Liver (tissue), 9 donors: ENCODE data around the gene FALEC. TPM values are rescaled to one million over a fixed set of nuclear protein-coding genes. Genes with fewer than 3 reads are reported as not detected.
A peak's percentile ranks its signal among the peaks of the same experiment; 100 is the strongest.

Experiments used
- DNase-seq: peaks from one replicate; pipeline ENCODE4 v3.0.0-alpha.2; 2017; ENCODE audit warnings: low spot score
- H3K27ac ChIP-seq, 2 donors: one replicate each; pipeline ENCODE4 v1.7.0; 2013; ENCODE audit warnings: inconsistent platforms in 2 of 2, low read length in 2 of 2, control low read depth in 1 of 2, low read depth in 1 of 2, mild to moderate bottlenecking in 1 of 2
- H3K27me3 ChIP-seq, 4 donors: one replicate each; pipeline versions ENCODE4 v1.6.1 to v1.7.0; 2013; ENCODE audit warnings: low read length in 3 of 4, inconsistent platforms in 1 of 4, mild to moderate bottlenecking in 1 of 4, moderate library complexity in 1 of 4; ENCODE audit not compliant: control insufficient read depth in 4 of 4, insufficient read depth in 4 of 4
- H3K36me3 ChIP-seq, 4 donors: one replicate each; pipeline versions ENCODE4 v1.6.1 to v1.7.0; 2013; ENCODE audit warnings: low read length in 3 of 4, mild to moderate bottlenecking in 3 of 4, low read depth in 1 of 4, moderate library complexity in 1 of 4; ENCODE audit not compliant: control insufficient read depth in 4 of 4, insufficient read depth in 3 of 4
- H3K4me1 ChIP-seq, 4 donors: one replicate each; pipeline versions ENCODE4 v1.6.1 to v1.7.0; 2013; ENCODE audit warnings: low read length in 3 of 4, mild to moderate bottlenecking in 3 of 4, moderate library complexity in 1 of 4; ENCODE audit not compliant: control insufficient read depth in 4 of 4, insufficient read depth in 4 of 4
- H3K4me3 ChIP-seq, 3 donors: one replicate each; pipeline versions ENCODE4 v1.6.1 to v1.7.0; 2013; ENCODE audit warnings: low read length in 3 of 3, control low read depth in 1 of 3, low read depth in 1 of 3, mild to moderate bottlenecking in 1 of 3
- H3K9ac ChIP-seq, 2 donors: one replicate each; pipeline ENCODE4 v1.7.0; 2013; ENCODE audit warnings: low read length in 2 of 2, mild to moderate bottlenecking in 2 of 2, moderate library complexity in 2 of 2, control low read depth in 1 of 2, low read depth in 1 of 2
- H3K9me3 ChIP-seq, 4 donors: one replicate each; pipeline versions ENCODE4 v1.6.1 to v1.7.0; 2013; ENCODE audit warnings: low read length in 3 of 4; ENCODE audit not compliant: control insufficient read depth in 4 of 4
- EGR1 ChIP-seq, 2 donors: IDR thresholded peaks; 2 replicates each; pipeline ENCODE4 v1.6.1; 2016 to 2018; ENCODE audit warnings: antibody characterized with exemption in 2 of 2, low read depth in 2 of 2
- FOXA1 ChIP-seq: IDR thresholded peaks from 2 replicates; pipeline ENCODE4 v1.6.1; 2016; ENCODE audit warnings: antibody characterized with exemption
- FOXA2 ChIP-seq: IDR thresholded peaks from 2 replicates; pipeline ENCODE4 v1.6.1; 2016; ENCODE audit warnings: antibody characterized with exemption
- GABPA ChIP-seq, 2 donors: IDR thresholded peaks in 1 of 2; conservative IDR thresholded peaks in 1 of 2; 2 replicates each; pipeline ENCODE4 v1.6.1; 2016; ENCODE audit warnings: antibody characterized with exemption in 2 of 2, mild to moderate bottlenecking in 1 of 2, moderate library complexity in 1 of 2
- HNF4A ChIP-seq, 2 donors: conservative IDR thresholded peaks; 2 replicates each; pipeline ENCODE4 v1.6.1; 2016; ENCODE audit warnings: antibody characterized with exemption in 2 of 2, mild to moderate bottlenecking in 2 of 2
- HNF4G ChIP-seq: IDR thresholded peaks from 2 replicates; pipeline ENCODE4 v1.6.1; 2016; ENCODE audit warnings: antibody characterized with exemption
- JUND ChIP-seq, 2 donors: IDR thresholded peaks; 2 replicates each; pipeline ENCODE4 v1.6.1; 2016; ENCODE audit warnings: antibody characterized with exemption in 2 of 2
- NR2F2 ChIP-seq: IDR thresholded peaks from 2 replicates; pipeline ENCODE4 v1.6.1; 2016; ENCODE audit warnings: antibody characterized with exemption
- RAD21 ChIP-seq, 2 donors: IDR thresholded peaks; 2 replicates each; pipeline ENCODE4 v1.6.1; 2016; ENCODE audit warnings: antibody characterized with exemption in 2 of 2, mild to moderate bottlenecking in 2 of 2
- RXRA ChIP-seq, 2 donors: IDR thresholded peaks; 2 replicates each; pipeline ENCODE4 v1.6.1; 2017 to 2018; ENCODE audit warnings: antibody characterized with exemption in 2 of 2, mild to moderate bottlenecking in 1 of 2
- SP1 ChIP-seq: IDR thresholded peaks from 2 replicates; pipeline ENCODE4 v1.6.1; 2018; ENCODE audit warnings: antibody characterized with exemption, mild to moderate bottlenecking
- TAF1 ChIP-seq: conservative IDR thresholded peaks from 2 replicates; pipeline ENCODE4 v1.6.1; 2016; ENCODE audit warnings: antibody characterized with exemption, mild to moderate bottlenecking
- WGBS: extraction: QIAGEN DNeasy Blood & Tissue Kit; methylation state at CpG from one replicate; pipeline ENCODE4 v1.1.7; 2013; 5-methylcytosine and 5-hydroxymethylcytosine counted together
- polyA plus RNA-seq, 2 donors: library from polyadenylated mRNA; stranded (reverse) in 1 of 2; unstranded in 1 of 2; fragments of 200-250 nt in 1 of 2; fragments of >200 nt in 1 of 2; fragmentation: Nextera tagmentation in 1 of 2; extraction: Ambion mirVana in 1 of 2; gene quantifications; one replicate each; pipeline versions ENCODE4 v1.2.1 to v1.2.3, GENCODE V29; 2013 to 2015
- total RNA-seq, 2 donors: library from RNA; depleted of rRNA; stranded (reverse); fragments of >200 nt; gene quantifications; one replicate each; pipeline ENCODE4 v1.2.3, GENCODE V29; 2014
- TF ChIP-seq, protein P1 (sequence below): IDR thresholded peaks from 2 replicates; pipeline ENCODE4 v1.6.1; 2016; ENCODE audit warnings: antibody characterized with exemption
- TF ChIP-seq, protein P2 (sequence below): fragments of 150-350 bp; IDR thresholded peaks from 2 replicates; pipeline ENCODE4 v1.5.1; 2017; ENCODE audit warnings: improper control_type of control experiment, low read depth, low read length; ENCODE audit not compliant: missing input control
- TF ChIP-seq, protein P3 (sequence below): IDR thresholded peaks from 2 replicates; pipeline ENCODE4 v1.6.1; 2016; ENCODE audit warnings: antibody characterized with exemption, mild to moderate bottlenecking
- TF ChIP-seq, protein P4 (sequence below): IDR thresholded peaks from 2 replicates; pipeline ENCODE4 v1.6.1; 2016; ENCODE audit warnings: antibody characterized with exemption
- donor health status: healthy.
- donor health status: healthy.
- donor health status: healthy.
- donor health status: healthy.
- donor health status: healthy.

The FALEC gene
- total and polyA plus RNA-seq, 4 donors: not detected

DNA sequence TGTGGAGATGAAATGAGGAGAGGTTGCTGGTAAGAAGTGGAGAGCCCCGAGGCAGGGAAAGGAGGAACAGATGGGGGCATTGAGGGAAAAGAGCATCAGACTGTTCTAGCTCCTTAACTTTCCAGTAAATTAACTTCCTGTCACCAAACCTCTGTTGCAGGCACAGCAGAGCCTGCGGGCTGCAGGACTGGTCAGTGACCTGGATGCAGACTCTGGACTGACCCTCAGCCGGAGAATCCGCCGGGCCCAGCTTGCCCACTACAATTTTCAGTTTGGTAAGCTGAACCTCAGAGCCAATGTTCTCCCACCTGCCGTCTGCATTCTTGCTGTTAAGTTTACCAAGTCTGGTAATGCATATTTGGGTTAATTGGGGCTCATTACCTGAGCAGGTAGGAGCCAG is 10.1 kb upstream of the FALEC start (continued):
- TF ChIP-seq, protein P1, sequence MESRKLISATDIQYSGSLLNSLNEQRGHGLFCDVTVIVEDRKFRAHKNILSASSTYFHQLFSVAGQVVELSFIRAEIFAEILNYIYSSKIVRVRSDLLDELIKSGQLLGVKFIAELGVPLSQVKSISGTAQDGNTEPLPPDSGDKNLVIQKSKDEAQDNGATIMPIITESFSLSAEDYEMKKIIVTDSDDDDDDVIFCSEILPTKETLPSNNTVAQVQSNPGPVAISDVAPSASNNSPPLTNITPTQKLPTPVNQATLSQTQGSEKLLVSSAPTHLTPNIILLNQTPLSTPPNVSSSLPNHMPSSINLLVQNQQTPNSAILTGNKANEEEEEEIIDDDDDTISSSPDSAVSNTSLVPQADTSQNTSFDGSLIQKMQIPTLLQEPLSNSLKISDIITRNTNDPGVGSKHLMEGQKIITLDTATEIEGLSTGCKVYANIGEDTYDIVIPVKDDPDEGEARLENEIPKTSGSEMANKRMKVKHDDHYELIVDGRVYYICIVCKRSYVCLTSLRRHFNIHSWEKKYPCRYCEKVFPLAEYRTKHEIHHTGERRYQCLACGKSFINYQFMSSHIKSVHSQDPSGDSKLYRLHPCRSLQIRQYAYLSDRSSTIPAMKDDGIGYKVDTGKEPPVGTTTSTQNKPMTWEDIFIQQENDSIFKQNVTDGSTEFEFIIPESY: no peak
- TF ChIP-seq NR2F2 (no peak), HNF4G (no peak), SP1 (no peak)

DNA sequence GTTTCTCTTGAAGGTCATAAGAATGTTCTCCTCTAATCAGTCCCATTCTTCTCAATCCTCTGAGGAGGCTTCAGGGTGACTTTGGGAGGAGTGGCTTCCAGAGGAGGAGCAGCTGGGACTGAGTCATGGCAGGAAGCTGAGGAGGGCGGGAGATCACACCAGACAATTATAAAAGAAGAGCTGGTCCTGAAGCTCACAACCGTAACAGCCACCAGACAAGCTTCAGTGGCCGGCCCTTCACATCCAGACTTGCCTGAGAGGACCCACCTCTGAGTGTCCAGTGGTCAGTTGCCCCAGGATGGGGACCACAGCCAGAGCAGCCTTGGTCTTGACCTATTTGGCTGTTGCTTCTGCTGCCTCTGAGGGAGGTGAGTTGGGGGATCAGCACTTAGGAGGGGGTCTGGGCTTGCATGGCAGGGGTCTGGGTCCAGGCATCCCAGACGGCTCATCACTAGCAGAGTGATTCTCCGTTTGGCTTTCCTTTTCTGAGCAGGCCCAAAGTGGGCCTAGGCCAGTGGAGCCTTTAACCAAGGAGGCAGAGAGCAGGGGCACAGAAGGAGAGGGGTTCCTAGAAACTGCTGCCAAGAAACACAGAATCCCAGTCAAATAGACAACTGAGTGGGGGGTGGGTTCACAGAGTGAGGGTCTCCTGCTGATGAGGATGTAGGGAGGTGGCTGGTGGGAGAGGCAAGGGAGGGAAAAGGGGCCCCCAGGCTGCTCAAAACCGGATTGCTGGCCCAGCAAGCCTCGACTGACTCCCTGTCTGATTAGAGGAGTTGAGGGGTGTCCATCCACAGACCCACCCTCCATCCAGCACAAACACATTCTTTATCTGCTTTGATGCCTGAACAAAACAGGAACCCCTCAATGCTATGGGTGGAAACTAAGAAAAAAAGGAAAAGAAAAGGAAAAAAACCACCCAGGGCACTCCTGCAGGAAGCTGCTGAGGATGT is 7.4 kb upstream of the FALEC start, which contains the start of gene ECM1:
Gene ECM1 (plus strand): TSS at position 198 of the 953 bp plus-strand sequence. CDS start 101 bp downstream, at position 299.
- Histone ChIP-seq H3K9me3 (no peaks in the 10 kb centered on the region), H3K27me3 (no peaks in the 10 kb centered on the region), H3K4me3 (no peak within 1 kb of the TSS), H3K9ac (no peak within 1 kb of the TSS), H3K36me3 (peaks cover 3 to 33% (median 27%) of the 10 kb centered on the region in 4 donors), H3K4me1 (peaks cover 0 to 3% (median 0%) of the 10 kb centered on the region in 4 donors), H3K27ac (peak within 1 kb of the TSS; percentile 47 to 66)
- 75% methylated on average over 7 of the region's 7 CpGs for WGBS
- TF ChIP-seq FOXA1 (no peak), JUND (IDR thresholded peaks at IDR 0.05) (peak; percentile 55 to 57)
- DNase-seq: no peak

DNA sequence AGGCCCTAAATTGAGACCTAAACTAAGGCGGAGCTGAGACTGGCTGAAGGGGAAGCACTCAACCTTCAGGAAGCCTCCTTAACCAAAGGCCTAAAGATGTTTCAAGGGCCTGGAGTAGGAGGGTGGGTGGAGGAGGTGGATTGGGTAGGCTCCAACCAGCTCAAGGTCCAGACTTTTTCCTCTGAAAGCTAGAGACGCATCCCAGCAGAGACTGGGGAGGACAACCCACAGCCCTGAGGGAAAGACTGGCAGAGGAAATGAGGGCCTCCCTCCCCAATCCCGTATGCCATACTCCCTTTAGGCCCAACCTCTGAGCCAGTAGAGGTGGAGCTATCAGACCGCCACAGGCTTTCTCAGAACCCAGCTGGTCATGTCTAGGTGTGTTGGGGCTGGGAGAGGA is 6.6 kb upstream of the FALEC start:
- DNase-seq: no peak
- H3K4me3 ChIP-seq: no peak overlapping the region
- H3K27ac ChIP-seq: peak overlapping the region in 1 of 2 donors; percentile 22

More for the DNA sequence above, 6.6 kb upstream of the FALEC start:
- Histone ChIP-seq H3K36me3 (peaks cover 3 to 32% (median 26%) of the 10 kb centered on the region in 4 donors), H3K27me3 (no peaks in the 10 kb centered on the region), H3K4me1 (peaks cover 0 to 3% (median 0%) of the 10 kb centered on the region in 4 donors), H3K9ac (no peak overlapping the region), H3K9me3 (no peaks in the 10 kb centered on the region)
- 78% methylated on average over 4 of the region's 4 CpGs for WGBS
- TF ChIP-seq, protein P2, sequence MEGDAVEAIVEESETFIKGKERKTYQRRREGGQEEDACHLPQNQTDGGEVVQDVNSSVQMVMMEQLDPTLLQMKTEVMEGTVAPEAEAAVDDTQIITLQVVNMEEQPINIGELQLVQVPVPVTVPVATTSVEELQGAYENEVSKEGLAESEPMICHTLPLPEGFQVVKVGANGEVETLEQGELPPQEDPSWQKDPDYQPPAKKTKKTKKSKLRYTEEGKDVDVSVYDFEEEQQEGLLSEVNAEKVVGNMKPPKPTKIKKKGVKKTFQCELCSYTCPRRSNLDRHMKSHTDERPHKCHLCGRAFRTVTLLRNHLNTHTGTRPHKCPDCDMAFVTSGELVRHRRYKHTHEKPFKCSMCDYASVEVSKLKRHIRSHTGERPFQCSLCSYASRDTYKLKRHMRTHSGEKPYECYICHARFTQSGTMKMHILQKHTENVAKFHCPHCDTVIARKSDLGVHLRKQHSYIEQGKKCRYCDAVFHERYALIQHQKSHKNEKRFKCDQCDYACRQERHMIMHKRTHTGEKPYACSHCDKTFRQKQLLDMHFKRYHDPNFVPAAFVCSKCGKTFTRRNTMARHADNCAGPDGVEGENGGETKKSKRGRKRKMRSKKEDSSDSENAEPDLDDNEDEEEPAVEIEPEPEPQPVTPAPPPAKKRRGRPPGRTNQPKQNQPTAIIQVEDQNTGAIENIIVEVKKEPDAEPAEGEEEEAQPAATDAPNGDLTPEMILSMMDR: no peak
- no peak for TF ChIP-seq RAD21 (IDR thresholded peaks at IDR 0.05)
- TF ChIP-seq, protein P1: no peak
- TF ChIP-seq HNF4A (conservative IDR thresholded peaks at IDR 0.05): no peak
- TF ChIP-seq, protein P3, sequence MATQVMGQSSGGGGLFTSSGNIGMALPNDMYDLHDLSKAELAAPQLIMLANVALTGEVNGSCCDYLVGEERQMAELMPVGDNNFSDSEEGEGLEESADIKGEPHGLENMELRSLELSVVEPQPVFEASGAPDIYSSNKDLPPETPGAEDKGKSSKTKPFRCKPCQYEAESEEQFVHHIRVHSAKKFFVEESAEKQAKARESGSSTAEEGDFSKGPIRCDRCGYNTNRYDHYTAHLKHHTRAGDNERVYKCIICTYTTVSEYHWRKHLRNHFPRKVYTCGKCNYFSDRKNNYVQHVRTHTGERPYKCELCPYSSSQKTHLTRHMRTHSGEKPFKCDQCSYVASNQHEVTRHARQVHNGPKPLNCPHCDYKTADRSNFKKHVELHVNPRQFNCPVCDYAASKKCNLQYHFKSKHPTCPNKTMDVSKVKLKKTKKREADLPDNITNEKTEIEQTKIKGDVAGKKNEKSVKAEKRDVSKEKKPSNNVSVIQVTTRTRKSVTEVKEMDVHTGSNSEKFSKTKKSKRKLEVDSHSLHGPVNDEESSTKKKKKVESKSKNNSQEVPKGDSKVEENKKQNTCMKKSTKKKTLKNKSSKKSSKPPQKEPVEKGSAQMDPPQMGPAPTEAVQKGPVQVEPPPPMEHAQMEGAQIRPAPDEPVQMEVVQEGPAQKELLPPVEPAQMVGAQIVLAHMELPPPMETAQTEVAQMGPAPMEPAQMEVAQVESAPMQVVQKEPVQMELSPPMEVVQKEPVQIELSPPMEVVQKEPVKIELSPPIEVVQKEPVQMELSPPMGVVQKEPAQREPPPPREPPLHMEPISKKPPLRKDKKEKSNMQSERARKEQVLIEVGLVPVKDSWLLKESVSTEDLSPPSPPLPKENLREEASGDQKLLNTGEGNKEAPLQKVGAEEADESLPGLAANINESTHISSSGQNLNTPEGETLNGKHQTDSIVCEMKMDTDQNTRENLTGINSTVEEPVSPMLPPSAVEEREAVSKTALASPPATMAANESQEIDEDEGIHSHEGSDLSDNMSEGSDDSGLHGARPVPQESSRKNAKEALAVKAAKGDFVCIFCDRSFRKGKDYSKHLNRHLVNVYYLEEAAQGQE: no peak
- no peak for TF ChIP-seq HNF4G
- TF ChIP-seq, protein P4, sequence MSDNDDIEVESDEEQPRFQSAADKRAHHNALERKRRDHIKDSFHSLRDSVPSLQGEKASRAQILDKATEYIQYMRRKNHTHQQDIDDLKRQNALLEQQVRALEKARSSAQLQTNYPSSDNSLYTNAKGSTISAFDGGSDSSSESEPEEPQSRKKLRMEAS: no peak
- no peak for TF ChIP-seq RXRA (IDR thresholded peaks at IDR 0.05)
- no peak for TF ChIP-seq GABPA (IDR thresholded peaks at IDR 0.05 in 1 of 2, conservative IDR thresholded peaks at IDR 0.05 in 1 of 2)
- no peak for TF ChIP-seq FOXA2
- no peak for TF ChIP-seq SP1
- no peak for TF ChIP-seq TAF1
- no peak for TF ChIP-seq EGR1 (IDR thresholded peaks at IDR 0.05; ENCODE audit: low read depth in 2 of 2)
- no peak for TF ChIP-seq FOXA1
- no peak for TF ChIP-seq JUND (IDR thresholded peaks at IDR 0.05)
